HG03342 (cell line): Measurements from ENCODE around the gene IL25.
"Not testable (repeated sequence)": the region's sequence is repeated elsewhere in the genome, so short reads cannot be mapped to it uniquely, and the experiment has no call there.

ENCODE experiments used
- ATAC-seq: cut with Tn5 transposase; IDR thresholded peaks from one replicate; pipeline ENCODE4 v1.9.1; 2021; ENCODE audit warnings: mild to moderate bottlenecking, moderate library complexity; ENCODE audit not compliant: unreplicated experiment

IL25 gene

GRCh38 chr14:23387916-23388882, 15.6 kb downstream of the IL25 start:
- ATAC-seq = no peak

DNA sequence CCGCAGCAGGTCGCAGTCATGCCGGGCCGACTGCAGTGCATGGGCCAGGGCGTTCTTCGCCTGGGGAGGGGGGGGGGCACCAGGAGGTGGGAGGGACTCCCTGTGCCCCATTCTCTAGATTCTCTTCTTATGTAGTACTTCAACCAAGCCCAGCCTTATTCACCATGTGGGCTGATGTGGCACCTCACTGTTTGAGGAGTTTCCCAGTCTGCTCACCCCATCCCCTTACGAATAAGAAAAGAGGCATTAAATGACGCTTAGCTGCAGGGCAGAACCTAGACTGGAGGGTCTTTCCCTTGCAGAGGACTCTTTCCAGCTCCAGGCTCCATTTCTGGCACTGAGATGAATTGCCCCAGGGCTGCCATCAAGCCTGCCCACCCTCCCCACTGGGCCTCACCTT, 16.4 kb downstream of the IL25 start:
- no peak for ATAC-seq

GRCh38 chr14:23389396-23389795, 16.8 kb downstream of the IL25 start:
- no peak for ATAC-seq

- ATAC-seq = not testable (repeated sequence)
Measured at GRCh38 chr14:23389871-23390270, 17.3 kb downstream of the IL25 start.

DNA sequence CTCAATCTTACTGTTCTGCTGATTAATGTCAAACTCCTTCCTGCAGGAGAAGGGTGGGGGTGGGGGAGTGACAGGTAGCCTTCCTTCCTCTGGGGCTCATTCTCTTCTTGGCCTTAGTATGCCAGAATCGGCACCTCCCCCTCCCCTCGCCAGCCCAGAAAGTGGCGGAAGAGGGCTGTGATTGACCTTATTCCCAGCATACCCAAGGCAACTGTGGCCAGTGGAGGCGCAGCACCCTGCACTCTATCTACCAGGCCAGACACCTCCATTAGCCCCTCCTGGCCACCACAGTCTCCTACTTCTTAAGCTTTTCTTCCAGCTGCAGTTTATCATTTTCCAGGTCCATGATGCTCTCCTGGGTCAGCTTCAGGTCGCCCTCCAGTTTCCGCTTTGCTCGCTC, 20.0 kb downstream of the IL25 start:
- no peak for ATAC-seq

GRCh38 chr14:23396126-23396525, 23.5 kb downstream of the IL25 start:
- ATAC-seq = no peak

- ATAC-seq = no peak
Measured at GRCh38 chr14:23396781-23397407, 24.3 kb downstream of the IL25 start.

DNA sequence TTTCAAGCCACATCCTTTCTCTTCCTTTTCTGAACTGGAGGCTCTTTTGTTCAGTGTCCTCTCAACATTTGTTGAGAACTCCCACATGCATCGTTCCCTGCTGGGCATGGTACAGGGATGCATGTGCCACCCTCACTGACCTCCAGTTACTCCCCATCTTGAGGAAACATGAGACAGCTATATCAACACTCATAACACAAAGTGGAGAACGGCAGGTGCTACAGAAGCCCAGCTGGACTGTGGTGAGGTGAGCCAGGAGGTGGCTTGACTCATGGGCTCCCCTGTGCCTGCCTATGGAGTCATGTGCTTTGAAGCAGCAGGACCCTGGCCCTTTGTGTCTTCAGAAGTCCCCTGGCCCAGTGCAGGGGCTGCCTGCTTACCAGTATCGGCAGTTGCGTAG, 25.7 kb downstream of the IL25 start:
- no peak for ATAC-seq

- no peak for ATAC-seq
Measured at GRCh38 chr14:23399136-23399535, 26.5 kb downstream of the IL25 start.

DNA sequence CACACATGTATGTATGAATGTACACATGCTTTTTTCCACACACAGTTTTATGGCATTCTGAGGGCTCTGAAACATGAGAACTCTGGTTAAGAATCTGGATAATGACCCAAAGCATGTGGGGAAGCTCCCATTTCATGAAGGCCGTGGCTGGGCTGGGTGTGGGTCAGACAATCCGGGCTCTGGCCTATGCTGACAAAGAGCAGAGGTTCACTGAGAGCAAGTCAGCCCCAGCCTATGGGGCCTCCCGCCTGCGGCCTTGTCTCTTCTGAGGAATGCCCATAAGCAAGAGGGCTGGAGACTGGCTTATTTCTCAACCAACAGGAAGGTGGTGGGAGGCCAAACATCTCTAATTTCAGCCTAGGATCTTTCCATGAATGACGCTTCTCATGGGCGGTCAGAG, 27.0 kb downstream of the IL25 start:
- no peak for ATAC-seq

DNA sequence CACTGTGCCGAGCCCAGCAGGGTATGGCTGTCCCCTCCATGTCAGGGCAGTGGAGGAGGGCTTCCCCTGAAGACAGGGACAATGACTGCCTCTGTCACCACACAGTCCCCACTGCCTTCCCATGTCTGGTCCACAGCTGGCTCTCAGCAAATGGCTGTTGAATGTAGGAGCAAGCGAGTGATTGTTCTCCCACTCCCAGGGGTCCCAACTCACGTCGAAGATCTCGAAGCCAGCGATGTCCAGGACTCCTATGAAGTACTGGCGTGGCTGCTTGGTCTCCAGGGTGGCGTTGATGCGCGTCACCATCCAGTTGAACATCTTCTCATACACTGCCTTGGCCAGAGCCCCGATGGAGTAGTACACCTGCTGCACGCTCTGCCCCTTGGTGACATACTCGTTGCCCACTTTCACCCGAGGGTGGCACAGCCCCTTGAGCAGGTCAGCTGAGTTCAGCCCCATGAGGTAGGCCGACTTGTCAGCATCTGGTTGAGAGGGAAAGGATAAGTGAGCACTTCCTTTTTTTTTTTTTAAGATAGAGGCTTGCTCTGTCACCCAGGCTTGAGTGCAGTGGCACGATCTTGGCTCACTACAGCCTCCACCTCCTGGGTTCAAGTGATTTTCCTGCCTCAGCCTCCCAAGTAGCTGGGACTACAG, 28.0 kb downstream of the IL25 start:
- ATAC-seq = not testable (repeated sequence)

- no peak for ATAC-seq
Measured at GRCh38 chr14:23401291-23401690, 28.7 kb downstream of the IL25 start.

DNA sequence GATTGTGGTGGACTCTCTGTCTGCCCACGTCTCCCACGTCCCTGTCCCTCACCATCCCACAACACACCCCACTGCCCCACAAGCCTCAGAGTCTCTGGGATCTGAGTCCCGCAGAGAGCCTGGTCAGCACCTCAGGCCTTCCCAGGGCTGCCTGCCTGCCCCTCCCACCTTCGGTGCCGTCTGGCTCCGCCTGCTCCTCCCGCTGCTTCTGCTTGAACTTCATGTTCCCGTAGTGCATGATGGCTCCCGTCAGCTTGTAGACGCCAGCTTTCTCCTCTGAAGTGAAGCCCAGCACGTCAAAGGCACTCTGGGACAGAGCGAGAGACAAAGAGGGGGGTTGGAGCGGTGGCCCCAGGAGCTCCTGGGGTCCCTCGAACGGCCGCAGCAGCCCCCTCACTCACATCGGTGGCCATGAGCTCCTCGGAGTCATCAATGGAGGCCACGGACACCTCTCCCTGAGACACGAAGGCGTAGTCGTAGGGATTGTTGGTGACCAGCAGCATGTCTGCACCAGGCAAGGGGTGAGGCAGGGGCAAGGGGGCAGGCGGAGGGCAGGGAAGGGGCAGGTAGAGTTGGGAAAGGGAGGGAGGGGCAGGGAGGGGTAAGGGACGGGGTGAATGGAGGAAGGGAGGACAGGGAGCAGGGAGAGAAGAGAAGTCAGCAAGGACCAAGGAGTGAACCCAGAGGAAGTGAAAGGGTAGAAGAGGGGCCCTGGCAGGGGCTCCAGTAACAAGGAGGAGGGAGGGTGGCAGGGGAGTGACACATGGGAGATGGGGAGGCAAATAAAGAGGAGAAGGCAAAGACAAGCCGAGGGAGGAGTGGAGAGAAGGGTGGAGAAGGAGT, 29.9 kb downstream of the IL25 start:
- no peak for ATAC-seq

GRCh38 chr14:23403139-23403438, 30.5 kb downstream of the IL25 start:
- no peak for ATAC-seq

GRCh38 chr14:23403908-23404307, 31.3 kb downstream of the IL25 start:
- no peak for ATAC-seq

- no peak for ATAC-seq
Measured at GRCh38 chr14:23404331-23404900, 31.8 kb downstream of the IL25 start.

DNA sequence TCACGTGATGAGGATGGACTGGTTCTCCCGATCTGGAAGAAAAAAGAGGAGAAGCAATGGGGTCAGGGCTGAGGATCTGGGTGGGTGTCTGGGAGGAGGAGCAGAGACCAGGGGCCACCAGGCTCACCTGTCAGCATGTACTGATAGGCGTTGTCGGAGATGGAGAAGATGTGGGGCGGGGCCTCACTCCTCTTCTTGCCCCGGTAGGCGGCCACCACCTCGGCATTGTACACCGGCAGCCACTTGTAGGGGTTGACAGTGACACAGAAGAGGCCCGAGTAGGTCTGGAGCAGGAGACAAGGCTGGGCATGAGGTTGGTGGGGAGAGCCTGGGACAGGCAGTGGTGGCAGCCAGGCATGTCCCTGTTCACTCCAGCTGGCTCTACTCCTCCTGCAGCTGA, 32.5 kb downstream of the IL25 start:
- no peak for ATAC-seq

DNA sequence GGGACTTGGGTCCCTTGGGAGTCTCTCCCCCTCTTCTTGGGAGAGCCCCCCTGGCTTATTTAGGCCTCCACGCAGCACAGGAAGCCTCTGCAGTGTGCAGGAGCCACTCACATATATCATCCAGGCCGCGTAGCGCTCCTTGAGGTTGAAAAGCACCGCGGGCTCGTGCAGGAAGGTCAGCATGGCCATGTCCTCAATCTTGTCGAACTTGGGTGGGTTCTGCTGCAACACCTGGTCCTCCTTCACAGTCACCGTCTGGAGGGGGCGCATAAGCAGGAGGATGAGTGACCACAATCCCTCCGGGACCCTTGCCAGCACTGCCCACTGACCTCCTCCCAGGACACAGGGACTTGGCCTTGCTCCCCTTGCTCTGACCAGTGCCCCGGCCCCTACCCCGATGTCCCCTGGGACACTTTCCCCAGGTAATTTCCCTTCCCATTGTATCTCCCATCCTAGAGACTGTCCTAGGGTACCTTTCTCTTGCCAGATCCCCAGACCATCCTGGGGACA, 33.0 kb downstream of the IL25 start:
- no peak for ATAC-seq

DNA sequence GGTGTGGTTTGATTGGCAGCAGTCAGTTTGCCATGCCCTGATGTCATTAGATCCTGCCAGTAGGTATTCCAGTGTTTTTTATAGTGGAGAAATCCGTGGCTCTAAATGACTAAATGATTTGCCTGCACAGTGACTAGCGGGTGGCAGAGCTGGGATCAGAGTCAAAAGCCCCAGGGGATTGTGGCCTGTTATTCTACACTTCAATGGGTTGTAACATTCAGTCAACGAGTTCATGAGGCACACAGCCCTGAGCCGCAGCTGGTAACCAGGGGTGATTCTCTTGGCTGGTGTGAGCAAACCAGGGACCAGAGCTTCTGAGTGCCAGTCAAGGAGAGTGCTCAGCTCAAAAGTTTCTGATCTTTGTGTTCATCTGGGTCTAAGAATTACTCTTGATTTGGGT, 33.6 kb downstream of the IL25 start:
- ATAC-seq = no peak

DNA sequence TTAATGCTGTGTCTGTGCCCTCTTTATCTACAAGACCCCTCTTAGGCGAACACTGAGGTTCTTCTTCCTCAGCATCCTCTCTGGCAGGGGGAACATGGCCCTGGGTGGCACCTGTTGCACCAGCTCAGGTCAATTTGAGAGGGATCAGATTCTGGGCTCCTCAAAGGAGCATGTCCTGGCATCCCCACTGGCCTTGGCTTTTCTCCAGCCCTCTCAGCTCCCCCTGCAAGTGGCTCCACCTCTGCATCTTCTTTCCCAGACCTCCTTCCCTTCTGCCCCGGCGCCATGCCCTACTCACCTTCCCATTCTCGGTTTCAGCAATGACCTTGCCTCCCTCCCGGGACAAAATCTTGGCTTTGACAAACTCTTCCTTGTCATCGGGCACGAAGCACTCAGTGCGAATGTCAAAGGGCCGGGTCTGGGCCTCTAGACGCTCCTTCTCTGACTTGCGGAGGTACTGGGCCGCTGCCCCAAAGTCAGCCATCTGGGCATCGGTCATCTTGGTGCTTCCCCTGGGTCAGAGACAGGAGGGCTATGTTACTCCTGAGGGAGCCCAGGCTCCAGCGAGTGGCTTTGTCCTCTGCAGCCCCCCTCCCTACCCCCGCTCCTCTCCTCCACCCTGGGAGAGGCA, 34.2 kb downstream of the IL25 start:
- ATAC-seq = no peak
